Fibroblast of skin of back (primary cell): ENCODE measurements around the gene VRK2.
"Not testable (repeated sequence)": the region's sequence is repeated elsewhere in the genome, so short reads cannot be mapped to it uniquely, and the experiment has no call there.

Experiments
- DNase-seq: peaks from one replicate; pipeline ENCODE4 v3.0.0-alpha.2; 2013

Gene VRK2

GRCh38 chr2:58170334-58170933 lies 123.8 kb downstream of the VRK2 start:
- not testable (repeated sequence) for DNase-seq

GRCh38 chr2:58171831-58172230 lies 125.2 kb downstream of the VRK2 start:
- DNase-seq: not testable (repeated sequence)

- not testable (repeated sequence) for DNase-seq
Observed at GRCh38 chr2:58177187-58177586, 130.6 kb downstream of the VRK2 start.

GRCh38 chr2:58180175-58180574 lies 133.6 kb downstream of the VRK2 start:
- DNase-seq: not testable (repeated sequence)

- no peak for DNase-seq
Observed at GRCh38 chr2:58180635-58181034, 134.0 kb downstream of the VRK2 start.

GRCh38 chr2:58182527-58182926 lies 135.9 kb downstream of the VRK2 start:
- DNase-seq: no peak

GRCh38 chr2:58186501-58186900 lies 139.9 kb downstream of the VRK2 start:
- no peak for DNase-seq

GRCh38 chr2:58187022-58187421 lies 140.4 kb downstream of the VRK2 start:
- not testable (repeated sequence) for DNase-seq

GRCh38 chr2:58194458-58194857 lies 147.9 kb downstream of the VRK2 start:
- DNase-seq: no peak

GRCh38 chr2:58195662-58196061 lies 149.1 kb downstream of the VRK2 start:
- no peak for DNase-seq

- no peak for DNase-seq
Observed at GRCh38 chr2:58197894-58198293, 151.3 kb downstream of the VRK2 start.

- no peak for DNase-seq
Observed at GRCh38 chr2:58202404-58202803, 155.8 kb downstream of the VRK2 start.

- no peak for DNase-seq
Observed at GRCh38 chr2:58203018-58203417, 156.4 kb downstream of the VRK2 start.

GRCh38 chr2:58204195-58204959 lies 157.8 kb downstream of the VRK2 start:
- DNase-seq: peak; percentile 15

GRCh38 chr2:58206785-58207184 lies 160.2 kb downstream of the VRK2 start:
- DNase-seq: no peak

- no peak for DNase-seq
Observed at GRCh38 chr2:58207189-58207588, 160.6 kb downstream of the VRK2 start.
